HG02642 (cell line): ENCODE data around the gene PGM3.

Experiments
- ATAC-seq: cut with Tn5 transposase; IDR thresholded peaks from one replicate; pipeline ENCODE4 v1.9.1; 2021; ENCODE audit warnings: mild to moderate bottlenecking; ENCODE audit not compliant: unreplicated experiment, poor library complexity

PGM3 gene

DNA sequence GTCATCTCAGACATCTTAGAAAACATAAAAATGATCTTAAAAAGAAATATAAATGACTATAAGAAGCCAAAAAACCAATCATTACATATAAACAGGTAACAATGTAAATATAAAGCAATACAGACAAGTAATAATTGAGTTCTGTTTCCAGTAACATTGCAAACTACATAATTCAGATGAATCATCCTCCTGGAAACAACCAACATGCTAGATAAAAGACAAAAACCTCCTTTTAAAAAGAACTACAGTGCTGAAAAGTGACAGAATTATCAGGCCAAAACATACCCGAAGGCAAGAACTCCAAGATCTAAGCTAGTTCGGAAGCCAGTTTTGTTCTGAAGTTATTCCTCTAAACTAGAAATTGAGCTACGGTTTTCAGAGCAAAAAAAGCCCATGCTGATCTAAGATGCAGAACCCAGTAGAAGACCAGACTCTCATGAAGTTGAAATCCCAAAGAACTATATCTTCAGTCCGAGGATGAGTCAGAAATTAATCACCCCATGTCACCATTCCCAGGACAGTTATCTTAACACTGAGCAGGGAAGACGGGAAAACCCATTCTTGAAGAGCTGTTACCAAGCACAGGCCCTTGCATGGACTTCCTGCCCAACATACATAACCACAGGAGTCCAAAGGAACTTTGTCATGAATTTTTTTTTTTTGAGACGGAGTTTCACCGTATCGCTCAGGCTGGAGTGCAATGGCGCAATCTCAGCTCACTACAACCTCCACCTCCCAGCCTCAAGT is 9.8 kb downstream of the PGM3 start:
- ATAC-seq: no peak

- no peak for ATAC-seq
These were observed 11.0 kb downstream of the PGM3 start for GRCh38 chr6:83182114-83182513.

DNA sequence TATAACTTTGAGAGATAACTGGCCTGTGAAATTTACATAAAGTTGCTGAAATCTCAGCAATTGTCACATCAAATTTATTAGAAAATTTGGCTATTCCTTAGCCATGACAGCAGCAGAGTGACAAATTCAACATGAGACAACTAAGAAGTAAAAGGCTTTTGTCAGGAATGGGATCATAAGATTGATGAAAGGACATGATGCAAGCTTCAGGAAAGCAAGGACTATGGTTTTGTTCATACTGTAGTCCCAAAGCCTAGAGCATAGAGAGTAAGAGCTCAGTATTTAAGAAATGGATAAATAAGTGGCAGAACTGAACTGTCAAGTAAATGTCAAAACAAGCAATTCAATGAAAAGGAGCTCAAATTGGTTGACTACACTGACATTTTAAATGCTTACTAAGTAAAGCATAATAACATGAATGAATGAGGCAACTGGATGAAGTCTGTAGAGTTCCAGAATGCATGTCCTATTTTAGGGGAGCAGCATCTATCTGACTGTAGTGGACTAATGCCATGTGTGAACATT is 12.6 kb downstream of the PGM3 start:
- no peak for ATAC-seq

GRCh38 chr6:83176246-83176645 is 16.8 kb downstream of the PGM3 start:
- ATAC-seq: no peak

GRCh38 chr6:83169511-83169910 is 23.6 kb downstream of the PGM3 start:
- ATAC-seq: no peak

GRCh38 chr6:83169106-83169505 is 24.0 kb downstream of the PGM3 start:
- ATAC-seq: no peak

DNA sequence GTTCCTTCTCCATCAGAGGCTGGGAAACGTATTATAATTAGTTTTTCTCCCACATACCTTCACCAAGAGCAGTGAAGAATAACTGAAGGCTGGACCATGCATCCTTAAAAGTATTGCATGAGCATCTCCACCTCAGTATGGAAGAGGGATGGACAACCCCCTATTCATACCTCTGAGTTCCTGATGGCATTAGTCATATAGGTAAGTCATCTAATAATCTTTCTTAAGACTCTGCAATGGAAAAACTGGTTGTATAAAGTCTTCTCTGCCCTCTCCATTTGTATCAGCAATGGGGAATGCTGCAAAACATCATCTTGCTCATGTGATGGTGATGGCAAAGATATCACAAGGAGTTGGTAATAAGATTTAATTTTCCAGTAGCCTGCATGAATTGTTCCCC is 24.5 kb downstream of the PGM3 start:
- no peak for ATAC-seq

DNA sequence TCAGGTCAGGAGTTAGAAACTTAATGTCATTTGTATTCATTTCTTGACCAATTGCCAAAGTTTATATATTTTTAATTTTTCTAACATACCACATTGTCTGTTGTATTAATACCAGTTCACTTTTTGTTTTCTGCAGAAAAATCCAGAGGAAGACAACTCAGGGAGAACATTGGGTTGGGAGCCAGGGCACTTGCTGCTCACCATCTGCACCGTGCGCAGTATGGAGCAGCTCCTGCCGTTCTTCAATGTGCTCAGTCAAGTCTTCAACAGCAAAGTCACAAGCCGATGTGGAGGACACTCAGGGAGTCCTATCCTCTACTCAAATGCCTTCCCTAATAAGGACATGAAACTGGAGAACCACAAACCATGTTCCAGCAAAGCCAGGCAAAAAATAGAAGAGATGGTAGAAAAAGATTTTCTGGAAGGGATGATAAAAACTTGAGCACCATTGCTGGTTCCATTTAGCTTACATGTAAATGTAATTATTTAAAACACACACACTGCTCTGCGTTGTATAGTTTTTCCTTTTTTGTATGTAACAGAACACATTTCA is 25.3 kb downstream of the PGM3 start:
- ATAC-seq: no peak

- no peak for ATAC-seq
These were observed 32.9 kb downstream of the PGM3 start for GRCh38 chr6:83160167-83160566.

- no peak for ATAC-seq
These were observed 37.3 kb downstream of the PGM3 start for GRCh38 chr6:83155794-83156193.

GRCh38 chr6:83153883-83154521 is 39.1 kb downstream of the PGM3 start:
- no peak for ATAC-seq

- ATAC-seq: no peak
These were observed 40.2 kb downstream of the PGM3 start for GRCh38 chr6:83152913-83153312.

DNA sequence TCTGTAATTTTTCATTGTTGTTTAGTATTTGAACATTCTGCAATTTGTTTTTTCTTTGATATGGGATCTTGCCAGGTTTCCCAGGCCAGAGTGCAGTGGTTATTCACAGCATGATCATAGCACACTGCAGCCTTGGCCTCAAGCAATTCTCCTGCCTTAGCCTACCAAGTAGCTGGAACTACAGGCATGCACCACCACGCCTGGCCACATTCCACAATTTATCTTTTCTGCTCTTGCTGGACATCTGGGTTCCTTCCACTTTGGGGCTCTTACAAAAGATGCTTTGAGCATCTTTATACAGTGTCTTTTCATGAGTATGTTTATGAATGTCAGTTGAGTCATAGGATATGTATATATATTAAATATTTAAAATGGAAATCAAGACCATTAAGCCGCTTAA is 42.0 kb downstream of the PGM3 start:
- ATAC-seq: no peak

- ATAC-seq: no peak
These were observed 54.3 kb downstream of the PGM3 start for GRCh38 chr6:83138758-83139157.

DNA sequence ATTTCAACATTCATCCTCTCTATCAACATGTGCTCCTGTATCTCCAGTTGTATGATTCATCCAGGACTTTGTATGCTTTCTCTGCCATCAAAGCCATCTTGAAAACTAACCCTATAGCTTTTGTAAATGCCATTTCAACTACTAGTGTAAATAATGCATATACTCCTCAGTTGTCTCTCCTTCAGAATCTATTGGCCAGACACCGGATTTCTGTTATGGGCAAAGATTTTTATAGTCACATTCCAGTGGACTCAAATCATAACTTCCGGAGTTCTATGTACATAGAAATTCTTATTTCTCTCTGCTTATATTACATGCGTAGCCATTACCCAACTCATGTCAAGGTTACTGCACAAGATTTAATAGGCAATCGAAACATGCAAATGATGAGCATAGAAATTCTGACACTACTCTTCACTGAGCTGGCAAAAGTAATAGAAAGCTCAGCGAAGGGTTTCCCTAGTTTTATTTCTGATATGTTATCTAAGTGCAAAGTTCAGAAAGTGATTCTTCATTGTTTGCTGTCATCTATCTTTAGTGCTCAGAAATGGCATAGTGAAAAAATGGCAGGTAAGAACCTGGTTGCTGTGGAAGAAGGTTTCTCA is 54.8 kb downstream of the PGM3 start:
- ATAC-seq: no peak

DNA sequence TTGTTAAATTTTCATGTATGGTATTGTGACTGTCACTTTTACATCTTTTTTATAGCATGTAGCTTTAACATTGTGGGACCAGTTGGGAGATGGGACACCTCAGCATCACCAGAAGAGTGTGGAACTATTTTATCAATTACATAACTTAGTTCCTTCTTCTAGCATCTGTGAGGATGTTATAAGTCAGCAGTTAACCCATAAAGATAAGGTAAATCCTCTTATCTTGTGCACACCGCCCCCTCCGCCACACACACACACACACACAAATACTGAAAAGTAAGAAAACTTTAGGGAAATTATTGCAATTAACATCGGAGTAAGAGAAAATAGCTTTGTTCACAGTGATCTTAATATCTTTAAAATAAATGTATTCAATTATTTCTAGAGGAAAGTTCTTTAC is 60.9 kb downstream of the PGM3 start:
- no peak for ATAC-seq

GRCh38 chr6:83127976-83128375 is 65.1 kb downstream of the PGM3 start:
- ATAC-seq: no peak

DNA sequence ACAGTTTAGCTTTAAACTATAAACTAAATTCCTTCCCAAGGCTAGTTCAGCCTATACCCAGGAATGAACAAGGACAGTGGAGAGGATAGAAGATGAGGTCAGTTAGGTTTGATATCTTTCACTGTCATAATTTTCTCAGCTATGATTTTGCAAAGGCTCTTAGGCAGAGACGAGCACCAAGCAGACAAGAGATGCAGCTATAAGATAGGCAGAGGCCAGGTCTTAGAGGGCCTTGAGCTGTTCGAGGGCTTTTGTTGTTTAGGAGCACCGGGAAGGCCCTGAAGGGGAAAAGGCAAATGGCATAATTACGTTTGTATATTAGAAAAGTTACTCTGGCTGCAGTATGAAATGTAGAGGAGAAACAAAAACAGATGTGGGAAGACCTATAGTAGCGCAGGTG is 65.8 kb downstream of the PGM3 start:
- ATAC-seq: no peak

DNA sequence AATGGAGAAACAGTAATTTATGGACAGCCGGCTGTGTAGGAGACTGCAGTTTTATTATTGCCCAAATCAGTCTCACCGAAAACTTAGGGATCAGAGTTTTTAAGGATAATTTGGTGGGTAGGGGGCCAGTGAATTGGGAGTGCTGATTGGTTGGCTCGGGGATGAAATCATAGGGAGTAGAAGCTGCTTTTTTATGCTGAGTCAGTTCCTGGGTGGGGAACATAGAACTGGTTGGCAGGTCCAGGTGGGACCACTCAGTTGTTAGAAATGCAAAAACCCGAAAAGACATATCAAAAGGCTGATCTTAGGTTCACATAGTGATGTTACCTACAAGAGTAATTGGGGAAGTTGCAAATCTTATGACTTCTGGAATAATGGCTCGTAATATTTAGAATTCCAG is 66.3 kb downstream of the PGM3 start:
- ATAC-seq: no peak

DNA sequence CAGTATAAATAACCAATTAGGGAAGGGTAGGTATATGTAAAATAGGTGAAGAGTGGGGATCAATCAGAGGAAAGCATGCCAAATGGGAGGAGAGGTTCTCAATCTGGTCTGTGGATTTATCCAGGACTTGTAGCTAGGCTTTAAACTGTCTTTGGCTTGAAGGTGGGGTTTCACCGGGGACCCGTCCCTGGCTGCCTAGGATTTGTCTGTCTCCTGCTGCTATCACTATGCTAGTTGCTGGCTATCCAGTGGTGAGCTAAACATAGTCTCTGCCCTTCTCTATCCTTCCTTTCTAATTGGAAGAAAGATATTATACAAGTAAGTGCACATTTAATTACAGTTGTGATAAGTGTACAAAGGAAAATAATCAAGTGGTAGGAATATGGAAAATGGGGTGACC is 66.8 kb downstream of the PGM3 start:
- no peak for ATAC-seq

DNA sequence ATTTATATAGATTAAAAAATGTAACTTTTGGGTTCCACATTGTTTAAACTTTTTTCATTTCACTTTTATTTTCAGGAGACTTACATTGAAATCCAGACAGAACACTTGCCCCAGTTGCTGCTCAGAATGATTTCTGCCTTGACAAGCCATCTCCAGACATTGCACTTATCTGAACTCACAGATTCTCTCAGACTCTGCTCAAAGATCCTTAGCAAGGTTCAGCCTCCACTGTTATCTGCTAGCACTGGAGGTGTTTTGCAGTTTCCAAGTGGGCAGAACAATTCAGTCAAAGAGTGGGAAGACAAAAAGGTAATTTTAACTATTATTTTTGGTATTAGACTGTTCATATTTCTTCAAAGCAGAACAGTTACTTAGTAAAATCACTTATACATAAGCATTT is 67.6 kb downstream of the PGM3 start:
- no peak for ATAC-seq
